ENCODE data around the gene PACRG. TPM values are rescaled to one million over a fixed set of nuclear protein-coding genes. Genes with fewer than 3 reads are reported as not detected.

PACRG gene
- total RNA-seq, 1 donor from 2014 or later, result 1.1 TPM

DNA sequence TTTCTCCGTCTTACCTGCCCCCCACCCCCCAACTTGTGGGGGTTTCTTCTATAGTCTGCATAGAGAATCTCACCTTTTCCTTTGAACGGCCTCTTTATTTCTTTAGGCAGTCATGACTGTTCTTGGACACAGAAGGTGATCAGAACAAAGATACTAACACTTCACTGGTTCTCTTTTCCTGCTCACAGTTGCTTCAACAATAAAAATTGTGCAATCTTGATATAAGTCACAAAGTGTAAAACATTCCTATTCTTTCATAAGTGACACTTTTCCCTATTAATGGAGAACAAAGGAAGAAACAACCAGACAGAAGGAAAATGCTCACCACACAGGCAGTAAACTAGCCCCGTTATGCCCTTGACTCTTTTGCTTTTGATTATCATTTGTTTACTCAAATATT lies 448.3 kb downstream of the PACRG start:
- Mint-ChIP-seq H3K9me3 (ENCODE audit: low read depth) (no peaks in the 10 kb centered on the region), H3K4me1 (ENCODE audit: low read depth) (peaks cover 4% of the 10 kb centered on the region), H3K36me3 (ENCODE audit: low read depth) (no peaks in the 10 kb centered on the region), H3K27me3 (ENCODE audit: low read depth) (no peaks in the 10 kb centered on the region), H3K4me3 (ENCODE audit: unreplicated experiment) (no peak overlapping the region), H3K27ac (ENCODE audit: unreplicated experiment) (no peak overlapping the region)
- TF ChIP-seq, protein P1, sequence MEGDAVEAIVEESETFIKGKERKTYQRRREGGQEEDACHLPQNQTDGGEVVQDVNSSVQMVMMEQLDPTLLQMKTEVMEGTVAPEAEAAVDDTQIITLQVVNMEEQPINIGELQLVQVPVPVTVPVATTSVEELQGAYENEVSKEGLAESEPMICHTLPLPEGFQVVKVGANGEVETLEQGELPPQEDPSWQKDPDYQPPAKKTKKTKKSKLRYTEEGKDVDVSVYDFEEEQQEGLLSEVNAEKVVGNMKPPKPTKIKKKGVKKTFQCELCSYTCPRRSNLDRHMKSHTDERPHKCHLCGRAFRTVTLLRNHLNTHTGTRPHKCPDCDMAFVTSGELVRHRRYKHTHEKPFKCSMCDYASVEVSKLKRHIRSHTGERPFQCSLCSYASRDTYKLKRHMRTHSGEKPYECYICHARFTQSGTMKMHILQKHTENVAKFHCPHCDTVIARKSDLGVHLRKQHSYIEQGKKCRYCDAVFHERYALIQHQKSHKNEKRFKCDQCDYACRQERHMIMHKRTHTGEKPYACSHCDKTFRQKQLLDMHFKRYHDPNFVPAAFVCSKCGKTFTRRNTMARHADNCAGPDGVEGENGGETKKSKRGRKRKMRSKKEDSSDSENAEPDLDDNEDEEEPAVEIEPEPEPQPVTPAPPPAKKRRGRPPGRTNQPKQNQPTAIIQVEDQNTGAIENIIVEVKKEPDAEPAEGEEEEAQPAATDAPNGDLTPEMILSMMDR (IDR thresholded peaks at IDR 0.05), result no peak
- DNase-seq (ENCODE audit: low spot score), result no peak

DNA sequence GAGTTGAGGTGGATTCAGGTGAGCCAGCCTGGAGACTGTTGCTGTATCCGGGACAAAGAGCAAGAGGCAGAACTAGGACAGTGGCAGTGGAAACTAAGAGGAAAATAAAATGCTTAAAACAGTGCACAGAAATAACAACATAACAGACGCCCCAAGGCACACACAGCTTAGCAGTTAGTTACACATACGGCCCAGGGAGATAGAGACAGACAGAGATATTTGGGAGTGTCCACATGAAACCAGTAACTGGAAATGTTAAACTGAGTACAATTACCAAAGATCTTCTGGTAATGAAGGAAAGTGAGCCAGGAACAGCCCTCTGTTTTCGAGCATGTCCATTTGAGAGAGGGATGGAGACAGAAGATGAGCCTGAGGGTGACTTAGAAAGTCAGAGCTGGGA lies 449.2 kb downstream of the PACRG start:
- H3K36me3 Mint-ChIP-seq (ENCODE audit: low read depth), result no peaks in the 10 kb centered on the region
- H3K9me3 Mint-ChIP-seq (ENCODE audit: low read depth), result no peaks in the 10 kb centered on the region
- DNase-seq (ENCODE audit: low spot score), result no peak
- TF ChIP-seq, protein P1 (IDR thresholded peaks at IDR 0.05), result no peak
- H3K4me1 Mint-ChIP-seq (ENCODE audit: low read depth), result peaks cover 10% of the 10 kb centered on the region
- H3K27ac Mint-ChIP-seq (ENCODE audit: unreplicated experiment), result no peak overlapping the region
- no peaks in the 10 kb centered on the region for H3K27me3 Mint-ChIP-seq (ENCODE audit: low read depth)
- H3K4me3 Mint-ChIP-seq (ENCODE audit: unreplicated experiment), result no peak overlapping the region

DNA sequence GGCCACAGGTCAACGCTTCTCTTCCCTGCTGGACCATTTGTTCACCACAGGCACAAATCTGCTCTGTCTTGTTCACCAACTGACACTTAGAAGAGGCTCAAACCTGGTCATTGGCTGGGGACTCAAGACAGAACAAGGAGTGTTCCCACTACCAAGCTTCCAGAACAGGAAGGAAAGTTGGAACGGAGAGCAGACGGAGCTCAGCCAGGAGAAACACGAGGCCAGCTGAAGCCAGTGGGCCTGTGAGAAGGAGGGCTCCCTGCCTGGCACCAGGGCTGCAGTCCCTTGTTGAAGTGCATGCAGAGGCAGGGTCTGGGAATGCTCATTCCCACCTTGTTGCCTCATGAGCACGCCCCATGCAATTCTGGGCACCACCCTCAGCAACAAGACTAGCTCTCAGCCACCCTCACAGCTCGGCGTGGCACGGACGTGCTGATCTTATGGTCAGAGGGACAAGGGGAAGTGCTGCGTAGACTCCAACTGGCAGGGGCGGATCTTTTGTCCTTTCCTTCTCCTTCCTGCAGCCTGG lies 450.2 kb downstream of the PACRG start:
- Mint-ChIP-seq H3K27ac (ENCODE audit: unreplicated experiment) (no peak overlapping the region), H3K4me1 (ENCODE audit: low read depth) (peaks cover 10% of the 10 kb centered on the region), H3K9me3 (ENCODE audit: low read depth) (no peaks in the 10 kb centered on the region)

DNA sequence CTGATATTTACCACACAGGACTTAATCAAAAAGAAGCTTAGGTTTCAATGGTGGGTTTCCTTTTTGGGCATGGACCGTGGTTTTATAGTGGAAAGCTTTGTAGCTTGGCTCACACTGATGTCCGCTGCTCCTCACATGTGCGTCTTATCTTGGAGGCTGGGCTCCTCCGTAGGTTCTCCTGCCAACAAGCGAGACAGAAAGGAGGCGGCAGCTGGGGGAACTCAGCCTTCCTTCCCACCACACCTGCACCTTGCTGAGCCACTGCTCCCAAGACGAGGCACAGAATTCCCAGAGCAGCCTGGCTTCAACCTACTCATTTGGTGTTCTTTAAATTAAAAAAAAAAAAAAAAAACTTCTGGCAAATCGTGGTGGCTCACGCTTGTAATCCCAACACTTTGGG lies 451.3 kb downstream of the PACRG start:
- Mint-ChIP-seq H3K36me3 (ENCODE audit: low read depth) (no peaks in the 10 kb centered on the region), H3K27me3 (ENCODE audit: low read depth) (no peaks in the 10 kb centered on the region), H3K9me3 (ENCODE audit: low read depth) (no peaks in the 10 kb centered on the region), H3K4me1 (ENCODE audit: low read depth) (peaks cover 10% of the 10 kb centered on the region), H3K27ac (ENCODE audit: unreplicated experiment) (no peak overlapping the region), H3K4me3 (ENCODE audit: unreplicated experiment) (no peak overlapping the region)
- TF ChIP-seq, protein P1 (IDR thresholded peaks at IDR 0.05), result no peak
- no peak for DNase-seq (ENCODE audit: low spot score)

More for the DNA sequence above, 450.2 kb downstream of the PACRG start:
- Mint-ChIP-seq H3K4me3 (ENCODE audit: unreplicated experiment) (no peak overlapping the region), H3K36me3 (ENCODE audit: low read depth) (no peaks in the 10 kb centered on the region), H3K27me3 (ENCODE audit: low read depth) (no peaks in the 10 kb centered on the region)
- no peak for DNase-seq (ENCODE audit: low spot score)
- TF ChIP-seq, protein P1 (IDR thresholded peaks at IDR 0.05), result no peak

DNA sequence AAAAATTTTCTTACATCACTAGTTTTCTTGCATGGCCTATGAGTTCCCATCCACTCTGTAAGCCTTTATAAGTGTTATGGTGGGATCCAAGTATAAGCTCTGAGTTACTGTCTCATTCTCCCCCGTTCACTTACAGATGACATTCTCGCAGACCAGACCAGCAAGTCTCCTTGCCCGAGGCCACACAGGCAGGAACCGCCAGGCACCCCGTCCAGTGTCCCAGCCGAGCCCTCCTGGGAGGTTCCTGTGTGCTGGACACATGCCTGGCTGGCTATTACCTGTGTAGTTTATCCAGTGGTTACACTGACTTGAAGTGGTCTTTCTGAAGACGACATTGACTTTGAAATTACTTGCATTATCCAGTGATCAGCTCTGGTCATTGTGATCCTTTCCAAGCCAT lies 451.9 kb downstream of the PACRG start:
- Mint-ChIP-seq H3K4me1 (ENCODE audit: low read depth) (peaks cover 10% of the 10 kb centered on the region), H3K36me3 (ENCODE audit: low read depth) (no peaks in the 10 kb centered on the region), H3K9me3 (ENCODE audit: low read depth) (no peaks in the 10 kb centered on the region), H3K27me3 (ENCODE audit: low read depth) (no peaks in the 10 kb centered on the region), H3K27ac (ENCODE audit: unreplicated experiment) (no peak overlapping the region), H3K4me3 (ENCODE audit: unreplicated experiment) (no peak overlapping the region)
- no peak for DNase-seq (ENCODE audit: low spot score)
- TF ChIP-seq, protein P1 (IDR thresholded peaks at IDR 0.05), result no peak
